AG04450 (cell line): ENCODE data around the gene ZNF18. TPM values are rescaled to one million over a fixed set of nuclear protein-coding genes. Genes with fewer than 3 reads are reported as not detected.
A peak's percentile ranks its signal among the peaks of the same experiment; 100 is the strongest.

ENCODE experiments used
- CTCF ChIA-PET: fragments of 300-600, 350-600 bp; formaldehyde crosslinking; extraction: SDS; loops from one replicate; lab custom pipeline; 2022; ENCODE audit warnings: antibody characterized with exemption, inconsistent platforms; lab: Charles Lee
- POLR2A ChIA-PET: fragments of 350-600 bp; formaldehyde crosslinking; extraction: SDS; loops from one replicate; lab custom pipeline; 2021; ENCODE audit warnings: antibody characterized with exemption, inconsistent platforms; lab: Yijun Ruan, JAX
- DNase-seq: peaks from one replicate; pipeline ENCODE4 v3.0.0-alpha.2; 2011; ENCODE audit warnings: low read depth, low spot score
- H3K27ac ChIP-seq: one replicate; pipeline ENCODE4 v1.5.1; 2012; ENCODE audit warnings: low read depth, low read length, control low read depth
- H3K27me3 ChIP-seq: one replicate; pipeline ENCODE4 v1.6.0; 2012; ENCODE audit warnings: low read length; ENCODE audit not compliant: control insufficient read depth, insufficient read depth
- H3K4me3 ChIP-seq: 2 replicates; pipeline ENCODE4 v1.5.1; 2011; ENCODE audit warnings: mild to moderate bottlenecking, low read depth, low read length, control low read depth
- H3K9me3 ChIP-seq: 2 replicates; pipeline ENCODE4 v1.5.1; 2012; ENCODE audit warnings: low read length; ENCODE audit not compliant: control insufficient read depth, insufficient read depth
- polyA plus RNA-seq: library from polyadenylated mRNA; depleted of rRNA; stranded (reverse); fragments of >200 nt; gene quantifications from 2 replicates; pipeline ENCODE4 v1.2.3, GENCODE V29; 2011; rRNA removed
- small RNA-seq: library from RNA; depleted of rRNA; stranded (forward); fragments of <200 nt; gene quantifications from one replicate; pipeline ENCODE3, GENCODE V24; 2012; ENCODE audit warnings: low read depth; ENCODE audit not compliant: insufficient read length
- TF ChIP-seq, protein P1 (sequence below): IDR thresholded peaks from 2 replicates; pipeline ENCODE4 v1.5.1; 2011; ENCODE audit warnings: low read depth, low read length, control low read depth, inconsistent platforms

ZNF18 gene
- polyA plus RNA-seq, 1 experiment, result 8.2 TPM

DNA sequence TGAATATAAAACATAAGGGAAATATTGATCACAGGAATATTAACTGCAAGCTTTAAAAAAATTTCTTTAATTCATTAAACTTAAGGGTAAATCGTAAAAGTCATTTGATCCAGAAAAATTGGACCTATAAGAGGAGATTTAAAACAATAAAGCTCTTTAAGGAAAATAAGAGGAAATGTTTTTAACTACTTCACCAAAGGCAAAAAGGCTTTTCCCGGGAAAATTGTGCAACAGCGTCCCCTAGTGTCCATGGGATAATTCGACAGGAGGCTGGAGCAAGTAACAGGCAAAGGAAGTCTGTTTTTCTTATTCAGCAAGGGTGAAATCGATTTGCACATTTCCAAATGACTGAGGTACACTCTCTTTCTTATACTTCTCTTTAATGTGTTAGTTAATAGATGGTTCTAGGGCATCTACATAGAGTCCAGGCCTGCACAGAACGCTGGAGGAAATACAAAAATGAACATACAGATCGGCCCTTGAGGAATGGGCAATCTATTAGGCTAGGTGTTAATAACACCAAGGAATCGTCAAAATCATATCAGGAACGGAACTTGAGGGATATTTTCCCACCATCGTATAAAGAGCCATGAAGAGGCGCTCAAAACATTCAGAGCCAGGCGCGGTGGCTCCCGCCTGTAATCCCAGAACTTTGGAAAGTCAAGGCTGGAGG is 61.4 kb downstream of the ZNF18 start:
- TF ChIP-seq, protein P1, sequence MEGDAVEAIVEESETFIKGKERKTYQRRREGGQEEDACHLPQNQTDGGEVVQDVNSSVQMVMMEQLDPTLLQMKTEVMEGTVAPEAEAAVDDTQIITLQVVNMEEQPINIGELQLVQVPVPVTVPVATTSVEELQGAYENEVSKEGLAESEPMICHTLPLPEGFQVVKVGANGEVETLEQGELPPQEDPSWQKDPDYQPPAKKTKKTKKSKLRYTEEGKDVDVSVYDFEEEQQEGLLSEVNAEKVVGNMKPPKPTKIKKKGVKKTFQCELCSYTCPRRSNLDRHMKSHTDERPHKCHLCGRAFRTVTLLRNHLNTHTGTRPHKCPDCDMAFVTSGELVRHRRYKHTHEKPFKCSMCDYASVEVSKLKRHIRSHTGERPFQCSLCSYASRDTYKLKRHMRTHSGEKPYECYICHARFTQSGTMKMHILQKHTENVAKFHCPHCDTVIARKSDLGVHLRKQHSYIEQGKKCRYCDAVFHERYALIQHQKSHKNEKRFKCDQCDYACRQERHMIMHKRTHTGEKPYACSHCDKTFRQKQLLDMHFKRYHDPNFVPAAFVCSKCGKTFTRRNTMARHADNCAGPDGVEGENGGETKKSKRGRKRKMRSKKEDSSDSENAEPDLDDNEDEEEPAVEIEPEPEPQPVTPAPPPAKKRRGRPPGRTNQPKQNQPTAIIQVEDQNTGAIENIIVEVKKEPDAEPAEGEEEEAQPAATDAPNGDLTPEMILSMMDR, result peak; percentile 69
- Histone ChIP-seq H3K9me3 (peaks cover 3% of the 10 kb centered on the region; the same call in 1 of the 2 replicates), H3K4me3 (no peak overlapping the region), H3K27ac (no peak overlapping the region), H3K27me3 (no peaks in the 10 kb centered on the region)
- ChIA-PET POLR2A (no interaction called here), CTCF (interaction anchor here (0.6 to 1.5 kb wide), 16 partner anchors 9 to 1308 kb away, joined by 3 to 8 read pairs (median 4); no protein-coding TSS in a partner anchor)
- no peak for DNase-seq

GRCh38 chr17:11932337-11932898 is 64.9 kb downstream of the ZNF18 start:
- TF ChIP-seq, protein P1, result no peak
- no peaks in the 10 kb centered on the region for H3K27me3 ChIP-seq
- peaks cover 8% of the 10 kb centered on the region; the same call in 1 of the 2 replicates for H3K9me3 ChIP-seq
- no peak for DNase-seq
- POLR2A ChIA-PET, result no interaction called here
- CTCF ChIA-PET, result no interaction called here
- no peak overlapping the region for H3K4me3 ChIP-seq
- H3K27ac ChIP-seq, result no peak overlapping the region

GRCh38 chr17:11928436-11928835 is 68.8 kb downstream of the ZNF18 start:
- no peak overlapping the region for H3K27ac ChIP-seq
- TF ChIP-seq, protein P1, result no peak
- CTCF ChIA-PET, result no interaction called here
- H3K9me3 ChIP-seq, result 0 out of 2 replicates have a peak, but pooled peaks cover 5% of the 10 kb centered on the region
- no peak for DNase-seq
- no peaks in the 10 kb centered on the region for H3K27me3 ChIP-seq
- POLR2A ChIA-PET, result no interaction called here
- no peak overlapping the region for H3K4me3 ChIP-seq

Small RNAs within 50 kb of the gene (small RNA-seq; reads per million reads assigned to genes)
- gene RNU11-2P, result not detected

Other genes starting within 250 kb of the ZNF18 start
- 25.6 and 32.9 TPM in 2 replicates for gene MAP2K4, start 23.4 kb upstream of the ZNF18 start, polyA plus RNA-seq